GM23338 (cell line): ENCODE measurements around the gene RIPOR3. TPM values are rescaled to one million over a fixed set of nuclear protein-coding genes. Genes with fewer than 3 reads are reported as not detected.
A peak's percentile ranks its signal among the peaks of the same experiment; 100 is the strongest.

Experiments
- ATAC-seq: fragments of 200-7000 bp; cut with Tn5 transposase; 3 replicates; pipeline ENCODE4 v1.9.1; 2020
- DNase-seq: peaks from one replicate; pipeline ENCODE4 v3.0.0-alpha.2; 2015; ENCODE audit warnings: low spot score
- H2AFZ ChIP-seq: fragments of 200-600 bp; sonication (generic); 2 replicates; pipeline ENCODE4 v1.8.0; 2016; ENCODE audit warnings: antibody characterized with exemption, mild to moderate bottlenecking, moderate library complexity
- H3F3A ChIP-seq: fragments of 200-600 bp; sonication (generic); replicated peaks from 2 replicates; pipeline ENCODE4 v1.8.0; 2017; ENCODE audit warnings: antibody characterized with exemption, mixed run types, low read depth
- H3K27ac ChIP-seq: fragments of 200-600 bp; sonication (generic); 2 replicates; pipeline ENCODE4 v1.6.1; 2016; ENCODE audit warnings: low read depth
- H3K27me3 ChIP-seq: fragments of 200-600 bp; sonication (generic); 2 replicates; pipeline ENCODE4 v1.8.0; 2016; ENCODE audit warnings: mild to moderate bottlenecking, mixed run types, moderate library complexity; ENCODE audit not compliant: insufficient read depth
- H3K36me3 ChIP-seq: fragments of 200-600 bp; sonication (generic); 2 replicates; pipeline ENCODE4 v1.8.0; 2016; ENCODE audit warnings: mild to moderate bottlenecking; ENCODE audit not compliant: insufficient read depth
- H3K4me1 ChIP-seq: fragments of 200-600 bp; sonication (generic); 2 replicates; pipeline ENCODE4 v1.8.0; 2016; ENCODE audit warnings: mild to moderate bottlenecking, moderate library complexity; ENCODE audit not compliant: insufficient read depth
- H3K4me2 ChIP-seq: fragments of 200-600 bp; sonication (generic); 2 replicates; pipeline ENCODE4 v1.7.1; 2017; ENCODE audit warnings: mixed run types
- H3K4me3 ChIP-seq: fragments of 200-600 bp; sonication (generic); 2 replicates; pipeline ENCODE4 v1.6.1; 2016; ENCODE audit warnings: mixed run types
- H3K79me2 ChIP-seq: fragments of 200-600 bp; sonication (generic); replicated peaks from 2 replicates; pipeline ENCODE4 v1.8.0; 2017; ENCODE audit warnings: mild to moderate bottlenecking; ENCODE audit not compliant: insufficient read depth
- H3K9me2 ChIP-seq: fragments of 200-600 bp; sonication (generic); 2 replicates; pipeline ENCODE4 v1.8.0; 2017; ENCODE audit not compliant: insufficient read depth
- H4K20me1 ChIP-seq: fragments of 200-600 bp; sonication (generic); replicated peaks from 2 replicates; pipeline ENCODE4 v1.8.0; 2017; ENCODE audit warnings: mild to moderate bottlenecking; ENCODE audit not compliant: insufficient read depth
- H3K27ac Mint-ChIP-seq: 2 replicates; pipeline ENCODE4 v1.8.0; 2020; ENCODE audit warnings: inconsistent platforms, mild to moderate bottlenecking, moderate library complexity, mixed read lengths
- H3K27me3 Mint-ChIP-seq: 3 replicates; pipeline ENCODE4 v1.8.0; 2022; ENCODE audit warnings: low read depth, mild to moderate bottlenecking, moderate library complexity, mixed read lengths, inconsistent platforms; ENCODE audit not compliant: insufficient read depth, poor library complexity
- H3K36me3 Mint-ChIP-seq: 3 replicates; pipeline ENCODE4 v1.8.0; 2021; ENCODE audit warnings: low read depth, mild to moderate bottlenecking, inconsistent platforms, moderate library complexity, mixed read lengths
- H3K4me1 Mint-ChIP-seq: 3 replicates; pipeline ENCODE4 v1.8.0; 2020; ENCODE audit warnings: mild to moderate bottlenecking, inconsistent platforms, mixed read lengths
- H3K4me3 Mint-ChIP-seq: 3 replicates; pipeline ENCODE4 v1.8.0; 2021; ENCODE audit warnings: moderate library complexity, mild to moderate bottlenecking, inconsistent platforms, mixed read lengths
- H3K9me3 Mint-ChIP-seq: 3 replicates; pipeline ENCODE4 v1.8.0; 2020; ENCODE audit warnings: moderate library complexity, mild to moderate bottlenecking, inconsistent platforms, mixed read lengths
- CTCF ChIP-seq, 2 experiments: fragments of 200-600 bp in 1 of 2; sonication (generic) in 1 of 2; conservative IDR thresholded peaks; 2 replicates each; pipeline versions ENCODE4 v1.5.1 to v1.6.1; 2016 to 2017; ENCODE audit warnings: antibody characterized with exemption in 2 of 2, low read depth in 2 of 2, mild to moderate bottlenecking in 2 of 2, moderate library complexity in 1 of 2
- ETS1 ChIP-seq: IDR thresholded peaks from 2 replicates; pipeline ENCODE4 v1.6.1; 2016; ENCODE audit warnings: antibody characterized with exemption
- EZH2 ChIP-seq: fragments of 200-600 bp; sonication (generic); IDR thresholded peaks from one replicate; pipeline ENCODE4 v1.8.0; 2017; ENCODE audit warnings: antibody characterized with exemption, mild to moderate bottlenecking, low read depth; ENCODE audit not compliant: unreplicated experiment
- NANOG ChIP-seq: IDR thresholded peaks from 2 replicates; pipeline ENCODE4 v1.6.1; 2016; ENCODE audit warnings: antibody characterized with exemption, borderline replicate concordance
- REST ChIP-seq: IDR thresholded peaks from one replicate; pipeline ENCODE4 v1.6.1; 2018; ENCODE audit warnings: antibody characterized with exemption; ENCODE audit not compliant: unreplicated experiment
- ZNF114 ChIP-seq: fragments of 250-450 bp; sonication (Bioruptor Pico); IDR thresholded peaks from 2 replicates; pipeline ENCODE4 v1.5.0; 2020; ENCODE audit warnings: mild to moderate bottlenecking, moderate library complexity
- ZNF331 ChIP-seq: fragments of 250-450 bp; sonication (Bioruptor Pico); IDR thresholded peaks from 2 replicates; pipeline ENCODE4 v1.5.0; 2020; ENCODE audit warnings: low read depth, mild to moderate bottlenecking, moderate library complexity
- polyA plus RNA-seq: library from polyadenylated mRNA; unstranded; fragments of >200 nt; fragmentation: Nextera tagmentation; extraction: Ambion mirVana; gene quantifications from 2 replicates; pipeline ENCODE4 v1.2.1, GENCODE V29; 2016
- total RNA-seq: library from RNA; depleted of rRNA; stranded (reverse); fragments of >200 nt; shearing (Covaris generic); gene quantifications from 2 replicates; pipeline ENCODE4 v1.2.3, GENCODE V29; 2014

Gene RIPOR3
- total and polyA plus RNA-seq, 2 experiments from 2014 or later = 4.9 to 6.3 TPM

GRCh38 chr20:50575865-50576720 is 115.2 kb downstream of the RIPOR3 start:
- no peaks in the 10 kb centered on the region for H3K4me1 ChIP-seq
- H2AFZ ChIP-seq = no peak overlapping the region
- H3K27me3 ChIP-seq = no peaks in the 10 kb centered on the region
- H3K4me3 ChIP-seq = no peak overlapping the region
- Mint-ChIP-seq H3K27ac (no peak overlapping the region), H3K27me3 (no peaks in the 10 kb centered on the region), H3K9me3 (no peaks in the 10 kb centered on the region), H3K36me3 (peaks cover 53% of the 10 kb centered on the region), H3K4me3 (no peak overlapping the region), H3K4me1 (no peaks in the 10 kb centered on the region)
- ATAC-seq (peak; percentile 96), DNase-seq (peak; percentile 80)
- no peak overlapping the region for H3K27ac ChIP-seq
- H3K9me2 ChIP-seq = no peaks in the 10 kb centered on the region
- H3F3A ChIP-seq = 0 out of 2 replicates have a peak, but pooled peaks cover 4% of the 10 kb centered on the region
- H3K4me2 ChIP-seq = no peak overlapping the region
- H4K20me1 ChIP-seq = peaks cover 10% of the 10 kb centered on the region
- TF ChIP-seq ZNF114 (CRISPR knock-in tag) (no peak), CTCF (conservative IDR thresholded peaks at IDR 0.05; ENCODE audit: low read depth in 2 of 2) (peak; percentile 77 to 90), ETS1 (no peak), NANOG (no peak)
- no peaks in the 10 kb centered on the region for H3K79me2 ChIP-seq
- peaks cover 9% of the 10 kb centered on the region; the same call in 1 of the 2 replicates for H3K36me3 ChIP-seq

- H3K27me3 Mint-ChIP-seq = peaks cover 1% of the 10 kb centered on the region
- Histone ChIP-seq H3K79me2 (no peaks in the 10 kb centered on the region), H3K27me3 (no peaks in the 10 kb centered on the region), H3K4me3 (no peak overlapping the region), H3K4me2 (no peak overlapping the region), H3K36me3 (peaks cover 6% of the 10 kb centered on the region; the same call in 1 of the 2 replicates), H3K27ac (no peak overlapping the region), H4K20me1 (peaks cover 4% of the 10 kb centered on the region; the same call in 1 of the 2 replicates), H2AFZ (no peak overlapping the region), H3K4me1 (no peaks in the 10 kb centered on the region), H3F3A (0 out of 2 replicates have a peak, but pooled peaks cover 2% of the 10 kb centered on the region), H3K9me2 (no peaks in the 10 kb centered on the region)
- H3K27ac Mint-ChIP-seq = no peak overlapping the region
- TF ChIP-seq ZNF331 = no peak
- TF ChIP-seq ETS1 = no peak
- TF ChIP-seq REST = no peak
- no peak for TF ChIP-seq CTCF (conservative IDR thresholded peaks at IDR 0.05; ENCODE audit: low read depth in 2 of 2)
- no peak for TF ChIP-seq EZH2
- ATAC-seq (no peak), DNase-seq (no peak)
- H3K4me3 Mint-ChIP-seq = no peak overlapping the region
- no peaks in the 10 kb centered on the region for H3K9me3 Mint-ChIP-seq
- peaks cover 40% of the 10 kb centered on the region for H3K36me3 Mint-ChIP-seq
- peaks cover 2% of the 10 kb centered on the region; the same call in 2 of the 3 replicates for H3K4me1 Mint-ChIP-seq
These were observed 116.8 kb downstream of the RIPOR3 start for GRCh38 chr20:50574586-50574985.
